Measurements from ENCODE around the gene TRIAP1.

The TRIAP1 gene

GRCh38 chr12:120465756-120466155, 19.6 kb upstream of the TRIAP1 start:
- no peaks in the 10 kb centered on the region for H3K9me3 ChIP-seq (ENCODE audit: severe bottlenecking)
- peaks cover 69% of the 10 kb centered on the region for H3K36me3 ChIP-seq (ENCODE audit: low read depth)
- no peak for ATAC-seq (ENCODE audit: low read depth)
- H3K4me3 ChIP-seq (ENCODE audit: severe bottlenecking): no peak overlapping the region
- H3K27me3 ChIP-seq (ENCODE audit: insufficient read depth, poor library complexity, severe bottlenecking): no peaks in the 10 kb centered on the region
- no peak overlapping the region for H3K27ac ChIP-seq (ENCODE audit: poor library complexity, severe bottlenecking)
- DNase-seq (ENCODE audit: low spot score): no peak
- TF ChIP-seq CTCF (IDR thresholded peaks at IDR 0.05; ENCODE audit: poor library complexity, severe bottlenecking): no peak
- peaks cover 4% of the 10 kb centered on the region for H3K4me1 ChIP-seq (ENCODE audit: insufficient read depth, poor library complexity, severe bottlenecking)

- DNase-seq (ENCODE audit: low spot score) (no peak), ATAC-seq (ENCODE audit: low read depth) (no peak)
- H3K36me3 ChIP-seq (ENCODE audit: low read depth): peaks cover 90% of the 10 kb centered on the region
- no peak for TF ChIP-seq CTCF (IDR thresholded peaks at IDR 0.05; ENCODE audit: poor library complexity, severe bottlenecking)
- no peak overlapping the region for H3K4me3 ChIP-seq (ENCODE audit: severe bottlenecking)
- no peaks in the 10 kb centered on the region for H3K9me3 ChIP-seq (ENCODE audit: severe bottlenecking)
- no peak overlapping the region for H3K27ac ChIP-seq (ENCODE audit: poor library complexity, severe bottlenecking)
- no peaks in the 10 kb centered on the region for H3K4me1 ChIP-seq (ENCODE audit: insufficient read depth, poor library complexity, severe bottlenecking)
- no peaks in the 10 kb centered on the region for H3K27me3 ChIP-seq (ENCODE audit: insufficient read depth, poor library complexity, severe bottlenecking)
These were observed 17.5 kb upstream of the TRIAP1 start for GRCh38 chr12:120463712-120464111.

DNA sequence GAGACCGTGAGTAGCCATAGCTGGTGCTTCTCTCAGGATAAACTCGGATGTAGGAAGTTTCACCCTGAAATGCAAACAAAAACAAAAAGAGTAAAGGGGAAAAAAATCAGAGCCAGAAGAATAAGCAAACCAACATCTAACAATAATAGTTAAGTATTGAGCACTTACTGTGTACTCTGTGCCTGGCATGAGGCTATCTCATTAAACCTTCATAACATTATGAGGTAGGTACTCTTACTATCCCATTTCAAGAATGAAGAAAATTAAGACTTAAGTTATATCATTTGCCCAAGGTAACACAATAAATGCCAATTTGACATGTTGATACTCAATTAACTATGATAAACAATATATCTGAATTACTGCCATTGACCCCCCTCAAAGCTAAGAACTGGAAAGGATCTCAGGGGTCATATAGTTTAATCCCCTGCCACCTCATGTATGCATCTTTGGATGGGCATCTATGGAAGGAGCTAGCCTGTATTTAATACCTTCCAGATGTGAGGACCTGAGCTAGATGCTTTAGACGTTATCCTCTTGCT, 16.0 kb upstream of the TRIAP1 start:
- no peak for DNase-seq (ENCODE audit: low spot score)
- H3K4me1 ChIP-seq (ENCODE audit: insufficient read depth, poor library complexity, severe bottlenecking): no peaks in the 10 kb centered on the region
- no peaks in the 10 kb centered on the region for H3K27me3 ChIP-seq (ENCODE audit: insufficient read depth, poor library complexity, severe bottlenecking)
- TF ChIP-seq CTCF (IDR thresholded peaks at IDR 0.05; ENCODE audit: poor library complexity, severe bottlenecking): no peak
- ATAC-seq (ENCODE audit: low read depth): no peak
- no peak overlapping the region for H3K27ac ChIP-seq (ENCODE audit: poor library complexity, severe bottlenecking)
- H3K4me3 ChIP-seq (ENCODE audit: severe bottlenecking): no peak overlapping the region
- no peaks in the 10 kb centered on the region for H3K9me3 ChIP-seq (ENCODE audit: severe bottlenecking)
- peaks cover 99% of the 10 kb centered on the region for H3K36me3 ChIP-seq (ENCODE audit: low read depth)

- Histone ChIP-seq H3K9me3 (ENCODE audit: severe bottlenecking) (no peaks in the 10 kb centered on the region), H3K4me3 (ENCODE audit: severe bottlenecking) (no peak overlapping the region), H3K4me1 (ENCODE audit: insufficient read depth, poor library complexity, severe bottlenecking) (no peaks in the 10 kb centered on the region), H3K27ac (ENCODE audit: poor library complexity, severe bottlenecking) (no peak overlapping the region), H3K36me3 (ENCODE audit: low read depth) (peaks cover 99% of the 10 kb centered on the region), H3K27me3 (ENCODE audit: insufficient read depth, poor library complexity, severe bottlenecking) (no peaks in the 10 kb centered on the region)
- no peak for TF ChIP-seq CTCF (IDR thresholded peaks at IDR 0.05; ENCODE audit: poor library complexity, severe bottlenecking)
- no peak for ATAC-seq (ENCODE audit: low read depth)
- DNase-seq (ENCODE audit: low spot score): no peak
These were observed 14.0 kb upstream of the TRIAP1 start for GRCh38 chr12:120460157-120460556.

GRCh38 chr12:120457133-120457532, 10.9 kb upstream of the TRIAP1 start:
- H3K36me3 ChIP-seq (ENCODE audit: low read depth): peaks cover 93% of the 10 kb centered on the region
- DNase-seq (ENCODE audit: low spot score): no peak
- no peak for ATAC-seq (ENCODE audit: low read depth)

More at GRCh38 chr12:120457133-120457532, 10.9 kb upstream of the TRIAP1 start:
- Histone ChIP-seq H3K27ac (ENCODE audit: poor library complexity, severe bottlenecking) (no peak overlapping the region), H3K4me3 (ENCODE audit: severe bottlenecking) (no peak overlapping the region), H3K9me3 (ENCODE audit: severe bottlenecking) (no peaks in the 10 kb centered on the region), H3K4me1 (ENCODE audit: insufficient read depth, poor library complexity, severe bottlenecking) (no peaks in the 10 kb centered on the region), H3K27me3 (ENCODE audit: insufficient read depth, poor library complexity, severe bottlenecking) (no peaks in the 10 kb centered on the region)
- peak; percentile 36 for TF ChIP-seq CTCF (IDR thresholded peaks at IDR 0.05; ENCODE audit: poor library complexity, severe bottlenecking)

Data from RWPE2 (cell line).